Endodermal cell (in vitro differentiated cells): ENCODE measurements around the gene U2AF2. TPM values are rescaled to one million over a fixed set of nuclear protein-coding genes. Genes with fewer than 3 reads are reported as not detected.

Source experiments
- DNase-seq: peaks from one replicate; pipeline ENCODE4 v3.0.0-alpha.2; 2017
- H3K27ac ChIP-seq: 2 replicates; pipeline ENCODE4 v1.5.1; 2013; ENCODE audit warnings: mild to moderate bottlenecking, low read depth, low read length, moderate library complexity
- H3K27me3 ChIP-seq: 2 replicates; pipeline ENCODE4 v1.6.1; 2013; ENCODE audit warnings: mild to moderate bottlenecking, low read length, moderate library complexity; ENCODE audit not compliant: insufficient read depth, control insufficient read depth, poor library complexity, severe bottlenecking
- H3K36me3 ChIP-seq: 2 replicates; pipeline ENCODE4 v1.7.0; 2013; ENCODE audit warnings: mild to moderate bottlenecking, low read length, moderate library complexity; ENCODE audit not compliant: control insufficient read depth, insufficient read depth
- H3K4me1 ChIP-seq: one replicate; pipeline ENCODE4 v1.7.0; 2013; ENCODE audit warnings: low read length; ENCODE audit not compliant: control insufficient read depth, insufficient read depth
- H3K4me3 ChIP-seq: 2 replicates; pipeline ENCODE4 v1.5.1; 2013; ENCODE audit warnings: mild to moderate bottlenecking, low read length, moderate library complexity
- H3K9ac ChIP-seq: 2 replicates; pipeline ENCODE4 v1.6.1; 2013; ENCODE audit warnings: mild to moderate bottlenecking, low read length, moderate library complexity; ENCODE audit not compliant: poor library complexity, severe bottlenecking; ENCODE audit errors: extremely low read depth
- H3K9me3 ChIP-seq: 2 replicates; pipeline ENCODE4 v1.6.1; 2013; ENCODE audit warnings: mild to moderate bottlenecking, low read length, moderate library complexity; ENCODE audit not compliant: control insufficient read depth
- H3K27ac Mint-ChIP-seq: 2 replicates; pipeline ENCODE4 v1.8.0; 2020; ENCODE audit warnings: mixed read lengths
- H3K27me3 Mint-ChIP-seq: 2 replicates; pipeline ENCODE4 v1.8.0; 2021; ENCODE audit warnings: mild to moderate bottlenecking, mixed read lengths; ENCODE audit not compliant: insufficient read depth
- H3K36me3 Mint-ChIP-seq: 2 replicates; pipeline ENCODE4 v1.8.0; 2020; ENCODE audit warnings: low read depth, mixed read lengths
- H3K4me1 Mint-ChIP-seq: 2 replicates; pipeline ENCODE4 v1.8.0; 2020; ENCODE audit warnings: mixed read lengths
- H3K4me3 Mint-ChIP-seq: 2 replicates; pipeline ENCODE4 v1.8.0; 2020; ENCODE audit warnings: mild to moderate bottlenecking, moderate library complexity, mixed read lengths
- H3K9me3 Mint-ChIP-seq: 2 replicates; pipeline ENCODE4 v1.8.0; 2020; ENCODE audit warnings: mild to moderate bottlenecking, mixed read lengths
- CTCF ChIP-seq: fragments of 200-600 bp; sonication (generic); conservative IDR thresholded peaks from 2 replicates; pipeline ENCODE4 v1.5.0; 2021; ENCODE audit warnings: antibody characterized with exemption, mild to moderate bottlenecking
- WGBS, 2 experiments: methylation state at CpG; one replicate each; pipeline versions ENCODE4 v1.1.5 to v1.1.7; 2013; ENCODE audit warnings: missing lambda C conversion rate in 2 of 2, mixed read lengths in 1 of 2; ENCODE audit not compliant: insufficient coverage in 1 of 2, insufficient read length in 1 of 2; 5-methylcytosine and 5-hydroxymethylcytosine counted together
- total RNA-seq, 2 donors: library from RNA; stranded (reverse); fragmentation: NEBNext Ultra II Directional in 1 of 2; extraction: Animal tissue kit (Norgen Biotek cat#: 25700) in 1 of 2; gene quantifications; 2 replicates in 1 of 2; 3 replicates in 1 of 2; pipeline ENCODE4 v1.2.1, GENCODE V29; 2021

Gene U2AF2
- total RNA-seq, 2 donors from 2014 or later, result 264 to 293 TPM

- peak overlapping the region; percentile 94 for H3K4me3 Mint-ChIP-seq
- H3K27ac Mint-ChIP-seq, result peak overlapping the region; percentile 42
- peak overlapping the region; percentile 97 for H3K4me3 ChIP-seq
- H3K4me1 ChIP-seq, result peaks cover 5% of the 10 kb centered on the region
- peaks cover 27% of the 10 kb centered on the region for H3K36me3 ChIP-seq
- no peaks in the 10 kb centered on the region for H3K27me3 Mint-ChIP-seq
- peaks cover 24% of the 10 kb centered on the region for H3K4me1 Mint-ChIP-seq
- H3K9me3 ChIP-seq, result no peaks in the 10 kb centered on the region
- H3K9me3 Mint-ChIP-seq, result no peaks in the 10 kb centered on the region
- no peak overlapping the region for H3K27ac ChIP-seq
- no peak for DNase-seq
- H3K36me3 Mint-ChIP-seq, result peaks cover 27% of the 10 kb centered on the region
- H3K27me3 ChIP-seq, result no peaks in the 10 kb centered on the region
- H3K9ac ChIP-seq, result peak overlapping the region; percentile 94
- WGBS, 2 experiments, result 78 to 87% methylated on average over 13 to 18 of the region's 18 CpGs
- TF ChIP-seq CTCF, result no peak
Observed at GRCh38 chr19:55656988-55657747, 2.3 kb downstream of the U2AF2 start.

- no peaks in the 10 kb centered on the region for H3K9me3 Mint-ChIP-seq
- H3K27ac ChIP-seq, result no peak overlapping the region
- H3K4me3 Mint-ChIP-seq, result no peak overlapping the region
- H3K4me1 ChIP-seq, result peaks cover 5% of the 10 kb centered on the region
- 95% methylated on average over 31 to 37 of the region's 37 CpGs for WGBS, 2 experiments
- H3K36me3 ChIP-seq, result peaks cover 41% of the 10 kb centered on the region
- H3K9me3 ChIP-seq, result no peaks in the 10 kb centered on the region
- no peaks in the 10 kb centered on the region for H3K27me3 ChIP-seq
- peaks cover 39% of the 10 kb centered on the region for H3K36me3 Mint-ChIP-seq
- H3K27me3 Mint-ChIP-seq, result no peaks in the 10 kb centered on the region
- H3K9ac ChIP-seq, result no peak overlapping the region
- TF ChIP-seq CTCF, result no peak
- peak overlapping the region; percentile 68 for H3K27ac Mint-ChIP-seq
- no peak for DNase-seq
- H3K4me3 ChIP-seq, result no peak overlapping the region
- peaks cover 22% of the 10 kb centered on the region for H3K4me1 Mint-ChIP-seq
Observed at GRCh38 chr19:55658846-55659459, 4.1 kb downstream of the U2AF2 start.

GRCh38 chr19:55659822-55660221 lies 5.0 kb downstream of the U2AF2 start:
- Mint-ChIP-seq H3K36me3 (peaks cover 48% of the 10 kb centered on the region), H3K4me3 (no peak overlapping the region), H3K9me3 (no peaks in the 10 kb centered on the region), H3K4me1 (peaks cover 22% of the 10 kb centered on the region), H3K27me3 (no peaks in the 10 kb centered on the region), H3K27ac (peak overlapping the region; percentile 68)
- peaks cover 49% of the 10 kb centered on the region for H3K36me3 ChIP-seq
- TF ChIP-seq CTCF, result no peak
- H3K27ac ChIP-seq, result no peak overlapping the region
- H3K27me3 ChIP-seq, result no peaks in the 10 kb centered on the region
- H3K4me3 ChIP-seq, result no peak overlapping the region
- no peak for DNase-seq
- WGBS, 2 experiments, result 94 to 100% methylated on average over 2 to 7 of the region's 9 CpGs
- no peaks in the 10 kb centered on the region for H3K9me3 ChIP-seq
- H3K9ac ChIP-seq, result no peak overlapping the region
- H3K4me1 ChIP-seq, result peaks cover 5% of the 10 kb centered on the region
